Stomach (tissue), 9 donors: ENCODE measurements around the gene HAUS2. TPM values are rescaled to one million over a fixed set of nuclear protein-coding genes. Genes with fewer than 3 reads are reported as not detected.

Source experiments
- DNase-seq, 2 donors: peaks; one replicate each; pipeline versions ENCODE4 v3.0.0 to v3.0.0-alpha.2; 2013 to 2019
- H3K27ac ChIP-seq, 5 donors: fragments of 200-600 bp in 4 of 5; sonication (generic) in 4 of 5; one replicate each; pipeline ENCODE4 v1.5.1; 2013 to 2019; ENCODE audit warnings: mild to moderate bottlenecking in 1 of 5, moderate library complexity in 1 of 5
- H3K27me3 ChIP-seq, 3 donors: fragments of 200-600 bp; sonication (generic); one replicate each; pipeline ENCODE4 v1.5.1; 2017 to 2019; ENCODE audit warnings: mixed run types in 1 of 3
- H3K36me3 ChIP-seq, 4 donors: fragments of 200-600 bp; sonication (generic); 1 replicate in 3 of 4; 2 replicates in 1 of 4; pipeline ENCODE4 v1.5.1; 2016 to 2019
- H3K4me1 ChIP-seq, 4 donors: fragments of 200-600 bp; sonication (generic); one replicate each; pipeline ENCODE4 v1.5.1; 2016 to 2019
- H3K4me3 ChIP-seq, 4 donors: fragments of 200-600 bp; sonication (generic) in 3 of 4; one replicate each; pipeline ENCODE4 v1.5.1; 2016 to 2019; ENCODE audit warnings: mild to moderate bottlenecking in 1 of 4
- H3K9me3 ChIP-seq, 4 donors: fragments of 200-600 bp; sonication (generic); one replicate each; pipeline ENCODE4 v1.5.1; 2016 to 2019
- CTCF ChIP-seq, 7 experiments: fragments of 450-650 bp in 4 of 7; fragments of 200-600 bp in 3 of 7; sonication (generic) in 3 of 7; IDR thresholded peaks; one replicate each; pipeline ENCODE4 v1.5.1; 2016 to 2019; ENCODE audit warnings: antibody characterized with exemption in 7 of 7, control low read depth in 2 of 7, mild to moderate bottlenecking in 1 of 7
- EP300 ChIP-seq: sonication (generic); formaldehyde crosslinking; IDR thresholded peaks from one replicate; pipeline ENCODE4 v1.6.1; 2017; ENCODE audit warnings: antibody characterized with exemption
- POLR2A ChIP-seq, 4 donors: fragments of 450-650 bp; IDR thresholded peaks; one replicate each; pipeline ENCODE4 v1.6.1; 2016; ENCODE audit warnings: antibody characterized with exemption in 4 of 4, control low read depth in 2 of 4, mild to moderate bottlenecking in 1 of 4, moderate library complexity in 1 of 4
- POLR2AphosphoS5 ChIP-seq, 3 donors: sonication (generic); formaldehyde crosslinking; IDR thresholded peaks; one replicate each; pipeline ENCODE4 v1.6.1; 2016; ENCODE audit warnings: antibody characterized with exemption in 3 of 3
- WGBS, 5 donors: extraction: QIAGEN DNeasy Blood & Tissue Kit in 3 of 5; methylation state at CpG; one replicate each; pipeline versions ENCODE4 v1.1.5 to v1.1.7; 2013 to 2018; 5-methylcytosine and 5-hydroxymethylcytosine counted together
- intact Hi-C: fragments of 100-400 bp; cut with DNase I; formaldehyde crosslinking; loops from one replicate; pipeline ENCODE4 v1.15.1; 2023; ENCODE audit warnings: low total_unique reads
- polyA plus RNA-seq, 3 donors: library from polyadenylated mRNA; stranded (reverse); fragments of 200-250 nt; gene quantifications; one replicate each; pipeline ENCODE4 v1.2.3, GENCODE V29; 2013
- total RNA-seq, 5 donors: library from RNA; depleted of rRNA; stranded (reverse); fragments of >200 nt; gene quantifications; one replicate each; pipeline versions ENCODE4 v1.1.0 to v1.2.3, GENCODE V29; 2014 to 2016
- donor health status: healthy with polysubstance abuse.
- donor health status: Bipolar disorder and iron deficiency.
- donor health status: healthy.

Gene HAUS2
- total and polyA plus RNA-seq, 8 donors: 4.9 to 22.0 (median 10.0) TPM

- peak overlapping the region in 2 of 5 donors; percentile 19 to 66 for H3K27ac ChIP-seq
- H3K4me1 ChIP-seq: peaks cover 0 to 34% (median 19%) of the 10 kb centered on the region in 4 donors
Observed at GRCh38 chr15:42510258-42511006, 38.2 kb upstream of the HAUS2 start.

GRCh38 chr15:42511007-42511391 is 37.6 kb upstream of the HAUS2 start:
- TF ChIP-seq CTCF (IDR thresholded peaks at IDR 0.05): no peak
- TF ChIP-seq EP300: no peak
- no peak for TF ChIP-seq POLR2AphosphoS5 (IDR thresholded peaks at IDR 0.05)
- TF ChIP-seq POLR2A (IDR thresholded peaks at IDR 0.05): no peak
- WGBS, 5 donors: 45 to 66% (median 57%) methylated on average over 4 of the region's 4 CpGs
- DNase-seq: no peak
- no peak overlapping the region for H3K4me3 ChIP-seq
- H3K27me3 ChIP-seq: no peaks in the 10 kb centered on the region
- peaks cover 0 to 34% (median 19%) of the 10 kb centered on the region in 4 donors for H3K4me1 ChIP-seq
- H3K36me3 ChIP-seq: peaks cover 16 to 45% (median 35%) of the 10 kb centered on the region in 4 donors
- no peaks in the 10 kb centered on the region for H3K9me3 ChIP-seq
- peak overlapping the region in 3 of 5 donors; percentile 13 to 66 (median 19) for H3K27ac ChIP-seq
- intact Hi-C loops: no loop called here

More at GRCh38 chr15:42510258-42511006, 38.2 kb upstream of the HAUS2 start:
- DNase-seq: no peak
- H3K36me3 ChIP-seq: peaks cover 16 to 39% (median 29%) of the 10 kb centered on the region in 4 donors
- H3K27me3 ChIP-seq: no peaks in the 10 kb centered on the region
- 83 to 93% (median 84%) methylated on average over 4 of the region's 4 CpGs for WGBS, 5 donors
- intact Hi-C loops: no loop called here
- H3K4me3 ChIP-seq: no peak overlapping the region
- no peak for TF ChIP-seq POLR2A (IDR thresholded peaks at IDR 0.05)
- TF ChIP-seq POLR2AphosphoS5 (IDR thresholded peaks at IDR 0.05): no peak
- TF ChIP-seq CTCF (IDR thresholded peaks at IDR 0.05): no peak
- H3K9me3 ChIP-seq: no peaks in the 10 kb centered on the region

- H3K36me3 ChIP-seq: peaks cover 11 to 88% (median 83%) of the 10 kb centered on the region in 4 donors
- no peak for TF ChIP-seq EP300
- no peak for TF ChIP-seq POLR2A (IDR thresholded peaks at IDR 0.05)
- no peak for TF ChIP-seq POLR2AphosphoS5 (IDR thresholded peaks at IDR 0.05)
- no peak for TF ChIP-seq CTCF (IDR thresholded peaks at IDR 0.05)
- intact Hi-C loops: no loop called here
Observed at GRCh38 chr15:42523331-42523730, 25.3 kb upstream of the HAUS2 start.

GRCh38 chr15:42528970-42529369 is 19.7 kb upstream of the HAUS2 start:
- H3K4me1 ChIP-seq: peaks cover 0 to 6% (median 0%) of the 10 kb centered on the region in 4 donors
- no peaks in the 10 kb centered on the region for H3K27me3 ChIP-seq
- no peak overlapping the region for H3K4me3 ChIP-seq
- H3K9me3 ChIP-seq: no peaks in the 10 kb centered on the region
- TF ChIP-seq POLR2A (IDR thresholded peaks at IDR 0.05): no peak
- TF ChIP-seq POLR2AphosphoS5 (IDR thresholded peaks at IDR 0.05): no peak
- no peak for TF ChIP-seq CTCF (IDR thresholded peaks at IDR 0.05)
- no peak for TF ChIP-seq EP300
- peaks cover 22 to 91% (median 85%) of the 10 kb centered on the region in 4 donors for H3K36me3 ChIP-seq
- intact Hi-C loops: no loop called here
- no peak for DNase-seq
- WGBS, 5 donors: 70 to 76% (median 72%) methylated on average over 3 of the region's 3 CpGs
- H3K27ac ChIP-seq: no peak overlapping the region

More at GRCh38 chr15:42523331-42523730, 25.3 kb upstream of the HAUS2 start:
- no peak for DNase-seq
- 28 to 60% (median 50%) methylated on average over 2 of the region's 2 CpGs for WGBS, 5 donors
- no peak overlapping the region for H3K4me3 ChIP-seq
- no peak overlapping the region for H3K27ac ChIP-seq
- H3K4me1 ChIP-seq: no peaks in the 10 kb centered on the region
- no peaks in the 10 kb centered on the region for H3K9me3 ChIP-seq
- H3K27me3 ChIP-seq: no peaks in the 10 kb centered on the region
